ENCODE measurements around the gene FAM193B. TPM values are rescaled to one million over a fixed set of nuclear protein-coding genes. Genes with fewer than 3 reads are reported as not detected.

Gene FAM193B
- total RNA-seq, 1 experiment from 2014 or later = 58.5 TPM

DNA sequence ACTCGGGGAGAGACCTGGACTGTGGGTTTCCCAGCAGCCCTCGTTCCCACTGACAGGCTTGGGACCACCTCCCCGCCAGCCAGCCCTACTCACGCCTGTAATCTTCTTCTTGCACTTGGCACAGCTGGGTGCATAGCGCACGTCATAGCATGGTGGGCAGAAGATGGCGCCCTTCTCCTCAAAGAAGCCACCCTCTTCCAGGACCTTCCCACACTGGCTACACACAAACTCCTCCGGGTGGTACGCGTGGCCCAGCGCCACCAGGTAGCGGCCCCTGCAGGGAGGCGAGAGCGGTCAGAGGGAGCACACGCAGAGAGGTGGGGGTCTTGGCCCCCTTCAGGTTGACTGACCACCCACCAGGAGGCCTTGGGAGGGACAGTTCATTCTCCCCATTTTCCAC is 66.4 kb downstream of the FAM193B start:
- peaks cover 3% of the 10 kb centered on the region; the same call in 1 of the 2 replicates for H3K36me3 ChIP-seq (ENCODE audit: control insufficient read depth, insufficient read depth, low read length)
- ATAC-seq (no peak), DNase-seq (ENCODE audit: low read depth, low spot score) (no peak)
- CTCF ChIA-PET = no interaction called here
- intact Hi-C loops (cut with micrococcal nuclease; ENCODE audit: unreplicated experiment) = no loop called here
- H3K27ac ChIP-seq (ENCODE audit: low read length) = no peak overlapping the region
- TF ChIP-seq, protein P1, sequence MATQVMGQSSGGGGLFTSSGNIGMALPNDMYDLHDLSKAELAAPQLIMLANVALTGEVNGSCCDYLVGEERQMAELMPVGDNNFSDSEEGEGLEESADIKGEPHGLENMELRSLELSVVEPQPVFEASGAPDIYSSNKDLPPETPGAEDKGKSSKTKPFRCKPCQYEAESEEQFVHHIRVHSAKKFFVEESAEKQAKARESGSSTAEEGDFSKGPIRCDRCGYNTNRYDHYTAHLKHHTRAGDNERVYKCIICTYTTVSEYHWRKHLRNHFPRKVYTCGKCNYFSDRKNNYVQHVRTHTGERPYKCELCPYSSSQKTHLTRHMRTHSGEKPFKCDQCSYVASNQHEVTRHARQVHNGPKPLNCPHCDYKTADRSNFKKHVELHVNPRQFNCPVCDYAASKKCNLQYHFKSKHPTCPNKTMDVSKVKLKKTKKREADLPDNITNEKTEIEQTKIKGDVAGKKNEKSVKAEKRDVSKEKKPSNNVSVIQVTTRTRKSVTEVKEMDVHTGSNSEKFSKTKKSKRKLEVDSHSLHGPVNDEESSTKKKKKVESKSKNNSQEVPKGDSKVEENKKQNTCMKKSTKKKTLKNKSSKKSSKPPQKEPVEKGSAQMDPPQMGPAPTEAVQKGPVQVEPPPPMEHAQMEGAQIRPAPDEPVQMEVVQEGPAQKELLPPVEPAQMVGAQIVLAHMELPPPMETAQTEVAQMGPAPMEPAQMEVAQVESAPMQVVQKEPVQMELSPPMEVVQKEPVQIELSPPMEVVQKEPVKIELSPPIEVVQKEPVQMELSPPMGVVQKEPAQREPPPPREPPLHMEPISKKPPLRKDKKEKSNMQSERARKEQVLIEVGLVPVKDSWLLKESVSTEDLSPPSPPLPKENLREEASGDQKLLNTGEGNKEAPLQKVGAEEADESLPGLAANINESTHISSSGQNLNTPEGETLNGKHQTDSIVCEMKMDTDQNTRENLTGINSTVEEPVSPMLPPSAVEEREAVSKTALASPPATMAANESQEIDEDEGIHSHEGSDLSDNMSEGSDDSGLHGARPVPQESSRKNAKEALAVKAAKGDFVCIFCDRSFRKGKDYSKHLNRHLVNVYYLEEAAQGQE (IDR thresholded peaks at IDR 0.05; ENCODE audit: insufficient read depth in 1 of 2, low read depth in 2 of 2, low read length in 1 of 2) = no peak
- TF ChIP-seq SIN3A (IDR thresholded peaks at IDR 0.05; ENCODE audit: borderline replicate concordance, insufficient read depth, low read depth, low read length) = no peak
- TF ChIP-seq, protein P2, sequence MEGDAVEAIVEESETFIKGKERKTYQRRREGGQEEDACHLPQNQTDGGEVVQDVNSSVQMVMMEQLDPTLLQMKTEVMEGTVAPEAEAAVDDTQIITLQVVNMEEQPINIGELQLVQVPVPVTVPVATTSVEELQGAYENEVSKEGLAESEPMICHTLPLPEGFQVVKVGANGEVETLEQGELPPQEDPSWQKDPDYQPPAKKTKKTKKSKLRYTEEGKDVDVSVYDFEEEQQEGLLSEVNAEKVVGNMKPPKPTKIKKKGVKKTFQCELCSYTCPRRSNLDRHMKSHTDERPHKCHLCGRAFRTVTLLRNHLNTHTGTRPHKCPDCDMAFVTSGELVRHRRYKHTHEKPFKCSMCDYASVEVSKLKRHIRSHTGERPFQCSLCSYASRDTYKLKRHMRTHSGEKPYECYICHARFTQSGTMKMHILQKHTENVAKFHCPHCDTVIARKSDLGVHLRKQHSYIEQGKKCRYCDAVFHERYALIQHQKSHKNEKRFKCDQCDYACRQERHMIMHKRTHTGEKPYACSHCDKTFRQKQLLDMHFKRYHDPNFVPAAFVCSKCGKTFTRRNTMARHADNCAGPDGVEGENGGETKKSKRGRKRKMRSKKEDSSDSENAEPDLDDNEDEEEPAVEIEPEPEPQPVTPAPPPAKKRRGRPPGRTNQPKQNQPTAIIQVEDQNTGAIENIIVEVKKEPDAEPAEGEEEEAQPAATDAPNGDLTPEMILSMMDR (IDR thresholded peaks at IDR 0.05) = no peak; the same call in 1 of the 2 replicates
- TF ChIP-seq TCF7L2 (IDR thresholded peaks at IDR 0.05; ENCODE audit: low read depth, low read length) = no peak
- no peak for TF ChIP-seq POLR2AphosphoS5 (IDR thresholded peaks at IDR 0.05; ENCODE audit: low read depth, low read length)
- no peaks in the 10 kb centered on the region for H3K9me3 ChIP-seq (ENCODE audit: control insufficient read depth, insufficient read depth, low read depth, low read length)
- in situ Hi-C loops (cut with HindIII; ENCODE audit: low pct_unique_long_range_greater_than_20kb, low sequenced_read_pairs) = no loop called here
- H3K27me3 ChIP-seq (ENCODE audit: control insufficient read depth, insufficient read depth, low read length) = no peaks in the 10 kb centered on the region
- no TSS peak for BruUV-seq (replicated peaks)
- POLR2A ChIA-PET = no interaction called here
- H3K4me1 ChIP-seq (ENCODE audit: control insufficient read depth, insufficient read depth, low read length) = peaks cover 4% of the 10 kb centered on the region; the same call in 1 of the 2 replicates
- no peak overlapping the region for H3K4me3 ChIP-seq (ENCODE audit: low read depth in 2 of 2, low read length in 2 of 2)

DNA sequence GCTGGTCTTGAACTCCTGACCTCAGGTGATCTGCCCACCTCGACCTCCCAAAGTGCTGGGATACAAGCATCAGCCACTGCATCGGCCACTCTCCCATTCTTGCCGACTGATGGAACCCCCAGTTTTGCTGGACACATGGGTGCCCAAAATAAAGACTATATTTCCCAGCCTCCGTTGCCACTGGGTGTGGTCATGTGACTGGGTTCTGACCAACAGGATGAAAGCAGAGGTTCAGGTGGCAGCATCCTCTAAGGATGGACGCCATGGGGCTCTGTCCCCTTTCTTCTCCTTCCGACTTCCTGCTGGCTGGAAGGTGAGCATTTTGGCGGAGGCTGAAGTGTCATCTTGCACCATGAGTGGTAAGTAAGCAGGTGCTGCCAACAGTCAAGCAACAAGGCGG is 67.2 kb downstream of the FAM193B start:
- TF ChIP-seq TCF7L2 (IDR thresholded peaks at IDR 0.05; ENCODE audit: low read depth, low read length) (no peak), POLR2AphosphoS5 (IDR thresholded peaks at IDR 0.05; ENCODE audit: low read depth, low read length) (no peak), SIN3A (IDR thresholded peaks at IDR 0.05; ENCODE audit: borderline replicate concordance, insufficient read depth, low read depth, low read length) (no peak)
- ATAC-seq = no peak
- POLR2A ChIA-PET = no interaction called here
- H3K4me1 ChIP-seq (ENCODE audit: control insufficient read depth, insufficient read depth, low read length) = peaks cover 4% of the 10 kb centered on the region; the same call in 1 of the 2 replicates
- in situ Hi-C loops (cut with HindIII; ENCODE audit: low pct_unique_long_range_greater_than_20kb, low sequenced_read_pairs) (no loop called here), intact Hi-C loops (cut with micrococcal nuclease; ENCODE audit: unreplicated experiment) (no loop called here)
- no TSS peak for BruUV-seq (replicated peaks)
- H3K27me3 ChIP-seq (ENCODE audit: control insufficient read depth, insufficient read depth, low read length) = no peaks in the 10 kb centered on the region
- no peak overlapping the region for H3K27ac ChIP-seq (ENCODE audit: low read length)
- H3K9me3 ChIP-seq (ENCODE audit: control insufficient read depth, insufficient read depth, low read depth, low read length) = no peaks in the 10 kb centered on the region
- CTCF ChIA-PET = no interaction called here
- DNase-seq (ENCODE audit: low read depth, low spot score) = no peak
- peaks cover 3% of the 10 kb centered on the region; the same call in 1 of the 2 replicates for H3K36me3 ChIP-seq (ENCODE audit: control insufficient read depth, insufficient read depth, low read length)
- H3K4me3 ChIP-seq (ENCODE audit: low read depth in 2 of 2, low read length in 2 of 2) = no peak overlapping the region

DNA sequence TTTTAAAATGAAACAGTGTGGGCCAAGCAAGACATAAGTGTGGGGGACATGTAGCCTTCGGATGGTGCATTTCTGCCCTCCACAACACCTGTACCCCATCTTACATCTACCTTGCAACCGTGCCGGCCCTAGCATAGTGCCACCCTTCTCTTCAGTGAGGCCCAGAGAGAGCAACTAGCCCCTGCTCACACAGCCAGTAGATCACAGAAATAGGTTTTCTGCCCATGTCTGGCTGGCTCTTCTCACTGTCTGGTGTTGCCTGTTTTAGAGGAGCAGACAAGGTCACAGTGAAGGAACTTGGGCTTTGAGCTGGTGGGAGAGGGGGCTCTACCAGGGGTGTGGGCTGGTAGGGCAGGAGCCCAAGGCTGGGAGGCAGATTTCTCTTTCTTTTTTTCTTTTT is 68.1 kb downstream of the FAM193B start:
- no TSS peak for BruUV-seq (replicated peaks)
- in situ Hi-C loops (cut with HindIII; ENCODE audit: low pct_unique_long_range_greater_than_20kb, low sequenced_read_pairs) = no loop called here

More for the DNA sequence above, 68.1 kb downstream of the FAM193B start:
- no peak for TF ChIP-seq TCF7L2 (IDR thresholded peaks at IDR 0.05; ENCODE audit: low read depth, low read length)
- TF ChIP-seq SIN3A (IDR thresholded peaks at IDR 0.05; ENCODE audit: borderline replicate concordance, insufficient read depth, low read depth, low read length) = no peak
- no peak for TF ChIP-seq POLR2AphosphoS5 (IDR thresholded peaks at IDR 0.05; ENCODE audit: low read depth, low read length)
- TF ChIP-seq, protein P2 (IDR thresholded peaks at IDR 0.05) = no peak
- TF ChIP-seq, protein P1 (IDR thresholded peaks at IDR 0.05; ENCODE audit: insufficient read depth in 1 of 2, low read depth in 2 of 2, low read length in 1 of 2) = no peak
- ATAC-seq = no peak
- no peaks in the 10 kb centered on the region for H3K27me3 ChIP-seq (ENCODE audit: control insufficient read depth, insufficient read depth, low read length)
- H3K9me3 ChIP-seq (ENCODE audit: control insufficient read depth, insufficient read depth, low read depth, low read length) = no peaks in the 10 kb centered on the region
- H3K27ac ChIP-seq (ENCODE audit: low read length) = no peak overlapping the region
- no peak overlapping the region for H3K4me3 ChIP-seq (ENCODE audit: low read depth in 2 of 2, low read length in 2 of 2)
- intact Hi-C loops (cut with micrococcal nuclease; ENCODE audit: unreplicated experiment) = no loop called here
- H3K4me1 ChIP-seq (ENCODE audit: control insufficient read depth, insufficient read depth, low read length) = peaks cover 3% of the 10 kb centered on the region; the same call in 1 of the 2 replicates
- POLR2A ChIA-PET = no interaction called here
- DNase-seq (ENCODE audit: low read depth, low spot score) = no peak
- peaks cover 3% of the 10 kb centered on the region; the same call in 1 of the 2 replicates for H3K36me3 ChIP-seq (ENCODE audit: control insufficient read depth, insufficient read depth, low read length)
- CTCF ChIA-PET = no interaction called here

All from Panc1 (cell line).